C4-2B (cell line): Measurements from ENCODE around the gene HPCAL1.

Source experiments
- H3K27ac ChIP-seq: fragments of 450-650 bp; 2 replicates; pipeline ENCODE4 v1.5.1; 2017
- CTCF ChIP-seq: fragments of 450-650 bp; conservative IDR thresholded peaks from 2 replicates; pipeline ENCODE4 v1.5.1; 2017; ENCODE audit warnings: mild to moderate bottlenecking
- ZFX ChIP-seq: fragments of 450-650 bp; IDR thresholded peaks from 2 replicates; pipeline ENCODE4 v1.6.1; 2017

HPCAL1 gene

GRCh38 chr2:10368491-10369231, 66.0 kb downstream of the HPCAL1 start:
- H3K27ac ChIP-seq: no peak overlapping the region
- TF ChIP-seq CTCF: no peak
- TF ChIP-seq ZFX: no peak

GRCh38 chr2:10369269-10370255, 66.9 kb downstream of the HPCAL1 start:
- TF ChIP-seq CTCF (no peak), ZFX (no peak)
- no peak overlapping the region for H3K27ac ChIP-seq

- TF ChIP-seq CTCF (no peak), ZFX (no peak)
- no peak overlapping the region for H3K27ac ChIP-seq
These were observed 67.7 kb downstream of the HPCAL1 start for GRCh38 chr2:10370390-10370789.

GRCh38 chr2:10370895-10371294, 68.2 kb downstream of the HPCAL1 start:
- no peak for TF ChIP-seq CTCF
- no peak for TF ChIP-seq ZFX
- H3K27ac ChIP-seq: no peak overlapping the region

- H3K27ac ChIP-seq: no peak overlapping the region
These were observed 68.9 kb downstream of the HPCAL1 start for GRCh38 chr2:10371441-10372196.

GRCh38 chr2:10372203-10372861, 69.6 kb downstream of the HPCAL1 start:
- no peak for TF ChIP-seq ZFX
- no peak for TF ChIP-seq CTCF
- no peak overlapping the region for H3K27ac ChIP-seq

More at GRCh38 chr2:10371441-10372196, 68.9 kb downstream of the HPCAL1 start:
- TF ChIP-seq ZFX (no peak), CTCF (no peak)
